ENCODE data around the gene DGKB. TPM values are rescaled to one million over a fixed set of nuclear protein-coding genes. Genes with fewer than 3 reads are reported as not detected.
A peak's percentile ranks its signal among the peaks of the same experiment; 100 is the strongest.

Gene DGKB
- total RNA-seq, 2 donors from 2014 or later, result 0.52 TPM; not detected in 1

DNA sequence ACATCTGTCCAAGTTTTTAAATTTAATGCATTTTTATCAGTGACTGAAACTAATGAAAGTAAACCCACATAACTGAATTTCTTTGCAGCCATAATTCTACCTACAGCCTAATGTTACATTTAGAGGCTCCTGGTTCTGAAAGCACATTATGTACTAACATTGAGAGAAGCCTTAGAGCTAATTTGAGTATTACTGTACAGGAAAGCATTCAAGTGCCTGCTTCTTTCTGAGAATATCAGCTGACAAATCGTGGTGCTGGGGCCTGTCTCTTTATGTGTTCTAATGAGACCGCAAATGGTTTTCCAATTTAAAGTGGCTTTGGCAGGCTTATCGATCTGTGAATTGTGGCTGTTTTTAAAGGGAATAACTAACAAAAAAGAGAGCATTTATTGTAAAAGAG is 32.3 kb upstream of the DGKB start:
- H3K9me3 ChIP-seq, result no peaks in the 10 kb centered on the region
- DNase-seq (no peak), ATAC-seq (no peak)
- no peak overlapping the region for H3K27ac ChIP-seq
- TF ChIP-seq, protein P1, sequence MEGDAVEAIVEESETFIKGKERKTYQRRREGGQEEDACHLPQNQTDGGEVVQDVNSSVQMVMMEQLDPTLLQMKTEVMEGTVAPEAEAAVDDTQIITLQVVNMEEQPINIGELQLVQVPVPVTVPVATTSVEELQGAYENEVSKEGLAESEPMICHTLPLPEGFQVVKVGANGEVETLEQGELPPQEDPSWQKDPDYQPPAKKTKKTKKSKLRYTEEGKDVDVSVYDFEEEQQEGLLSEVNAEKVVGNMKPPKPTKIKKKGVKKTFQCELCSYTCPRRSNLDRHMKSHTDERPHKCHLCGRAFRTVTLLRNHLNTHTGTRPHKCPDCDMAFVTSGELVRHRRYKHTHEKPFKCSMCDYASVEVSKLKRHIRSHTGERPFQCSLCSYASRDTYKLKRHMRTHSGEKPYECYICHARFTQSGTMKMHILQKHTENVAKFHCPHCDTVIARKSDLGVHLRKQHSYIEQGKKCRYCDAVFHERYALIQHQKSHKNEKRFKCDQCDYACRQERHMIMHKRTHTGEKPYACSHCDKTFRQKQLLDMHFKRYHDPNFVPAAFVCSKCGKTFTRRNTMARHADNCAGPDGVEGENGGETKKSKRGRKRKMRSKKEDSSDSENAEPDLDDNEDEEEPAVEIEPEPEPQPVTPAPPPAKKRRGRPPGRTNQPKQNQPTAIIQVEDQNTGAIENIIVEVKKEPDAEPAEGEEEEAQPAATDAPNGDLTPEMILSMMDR (IDR thresholded peaks at IDR 0.05), result no peak
- TF ChIP-seq POLR2A (IDR thresholded peaks at IDR 0.05), result no peak
- no peaks in the 10 kb centered on the region for H3K36me3 ChIP-seq (replicated peaks in 1 of 2; ENCODE audit: insufficient read depth in 1 of 2, low read depth in 2 of 2)
- 60 to 66% methylated on average over 3 of the region's 3 CpGs for WGBS, 2 donors
- intact Hi-C loops (cut with DNase I), result no loop called here
- no peak overlapping the region for H3K4me3 ChIP-seq
- H3K27me3 ChIP-seq, result no peaks in the 10 kb centered on the region
- H3K4me1 ChIP-seq, result peaks cover 31% of the 10 kb centered on the region

- DNase-seq (peak; percentile 83 to 88 (median 84)), ATAC-seq (peak; percentile 90)
- no peaks in the 10 kb centered on the region for H3K36me3 ChIP-seq (replicated peaks in 1 of 2; ENCODE audit: insufficient read depth in 1 of 2, low read depth in 2 of 2)
- intact Hi-C loops (cut with DNase I), result no loop called here
- peaks cover 30% of the 10 kb centered on the region for H3K4me1 ChIP-seq
- H3K27me3 ChIP-seq, result no peaks in the 10 kb centered on the region
- 55 to 68% methylated on average over 4 of the region's 4 CpGs for WGBS, 2 donors
- TF ChIP-seq, protein P1 (IDR thresholded peaks at IDR 0.05), result no peak
- TF ChIP-seq POLR2A (IDR thresholded peaks at IDR 0.05), result no peak
- H3K9me3 ChIP-seq, result no peaks in the 10 kb centered on the region
- no peak overlapping the region for H3K4me3 ChIP-seq
- H3K27ac ChIP-seq, result peak overlapping the region; percentile 35 to 81 (median 61)
Measured at GRCh38 chr7:14931511-14932215, 29.1 kb upstream of the DGKB start.

DNA sequence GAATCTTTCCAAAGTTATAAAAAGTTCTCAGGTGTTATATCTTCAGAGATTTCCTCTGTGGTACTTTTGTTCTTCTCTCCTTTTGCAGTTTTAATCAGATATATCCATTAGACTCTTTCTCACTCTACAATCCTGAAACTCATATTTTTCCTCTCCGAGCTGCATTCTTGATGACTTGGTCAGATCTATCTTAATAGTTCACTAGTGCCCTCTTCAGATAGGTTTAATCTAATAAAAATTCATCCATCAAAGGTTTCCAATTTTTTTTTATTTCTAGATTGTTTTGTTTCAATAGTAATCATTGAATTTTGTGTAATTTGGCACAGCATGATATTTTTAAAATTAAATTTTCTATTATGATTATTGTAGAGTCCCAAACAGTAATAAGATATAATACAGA is 21.8 kb upstream of the DGKB start:
- TF ChIP-seq, protein P1 (IDR thresholded peaks at IDR 0.05), result no peak
- no peak for TF ChIP-seq POLR2A (IDR thresholded peaks at IDR 0.05)
- DNase-seq (no peak), ATAC-seq (no peak)
- no peaks in the 10 kb centered on the region for H3K9me3 ChIP-seq
- no peaks in the 10 kb centered on the region for H3K4me1 ChIP-seq
- no peak overlapping the region for H3K27ac ChIP-seq
- H3K27me3 ChIP-seq, result no peaks in the 10 kb centered on the region
- no peaks in the 10 kb centered on the region for H3K36me3 ChIP-seq (replicated peaks in 1 of 2; ENCODE audit: insufficient read depth in 1 of 2, low read depth in 2 of 2)
- intact Hi-C loops (cut with DNase I), result no loop called here
- WGBS, 2 donors, result 77 to 81% methylated on average over 1 of the region's 1 CpG
- no peak overlapping the region for H3K4me3 ChIP-seq

DNA sequence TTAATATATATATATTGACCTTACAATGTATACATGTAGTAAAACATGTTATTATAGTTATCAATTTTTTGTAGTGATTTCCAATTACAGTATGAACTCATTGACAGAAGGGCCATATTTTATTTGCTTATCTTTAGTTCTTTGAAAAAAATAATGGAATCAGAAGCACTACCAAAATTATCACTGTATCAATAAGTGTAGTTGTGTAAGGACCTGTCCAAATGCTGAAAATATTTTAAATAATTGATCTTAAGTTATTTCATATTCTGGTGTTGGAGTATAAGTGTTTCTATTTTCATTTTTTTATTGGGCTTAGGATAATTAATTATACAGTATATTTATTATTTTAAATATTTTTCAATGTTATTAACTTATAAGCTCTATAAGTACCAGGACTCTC is 8.5 kb upstream of the DGKB start:
- intact Hi-C loops (cut with DNase I), result no loop called here
- no peaks in the 10 kb centered on the region for H3K4me1 ChIP-seq
- no peak overlapping the region for H3K27ac ChIP-seq
- no peak for TF ChIP-seq POLR2A (IDR thresholded peaks at IDR 0.05)
- TF ChIP-seq, protein P1 (IDR thresholded peaks at IDR 0.05), result no peak
- ATAC-seq (no peak), DNase-seq (no peak)
- no peaks in the 10 kb centered on the region for H3K27me3 ChIP-seq
- H3K4me3 ChIP-seq, result no peak overlapping the region
- H3K9me3 ChIP-seq, result no peaks in the 10 kb centered on the region
- H3K36me3 ChIP-seq (replicated peaks in 1 of 2; ENCODE audit: insufficient read depth in 1 of 2, low read depth in 2 of 2), result no peaks in the 10 kb centered on the region

DNA sequence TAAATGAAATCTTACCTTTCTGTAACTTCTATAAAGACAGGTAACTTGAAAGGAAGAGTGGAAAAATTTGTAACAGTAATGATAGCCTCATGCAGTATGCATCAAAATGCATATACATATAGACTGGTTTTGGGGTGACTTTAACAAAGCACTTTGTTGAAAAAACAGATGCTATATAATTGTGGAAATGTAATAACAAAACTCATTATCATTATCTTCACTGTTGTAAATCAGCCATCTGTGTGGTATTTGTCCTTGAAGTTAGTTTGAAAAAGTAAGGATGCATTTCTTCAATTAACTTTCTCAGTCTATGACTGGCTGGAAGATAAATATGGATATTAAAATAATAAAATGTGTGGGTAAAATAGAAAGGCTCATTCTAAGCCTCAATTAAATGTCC is 6.1 kb upstream of the DGKB start:
- no peak overlapping the region for H3K27ac ChIP-seq
- H3K4me3 ChIP-seq, result no peak overlapping the region
- H3K9me3 ChIP-seq, result no peaks in the 10 kb centered on the region
- no peak for ATAC-seq
- TF ChIP-seq POLR2A (IDR thresholded peaks at IDR 0.05), result no peak
- TF ChIP-seq, protein P1 (IDR thresholded peaks at IDR 0.05), result no peak
- H3K36me3 ChIP-seq (replicated peaks in 1 of 2; ENCODE audit: insufficient read depth in 1 of 2, low read depth in 2 of 2), result no peaks in the 10 kb centered on the region
- no peak for DNase-seq
- intact Hi-C loops (cut with DNase I), result no loop called here
- no peaks in the 10 kb centered on the region for H3K4me1 ChIP-seq
- no peaks in the 10 kb centered on the region for H3K27me3 ChIP-seq

Data from body of pancreas (tissue), 4 donors.